HG03439 (cell line): Measurements from ENCODE around the gene FGF16.
"Not testable (repeated sequence)": the region's sequence is repeated elsewhere in the genome, so short reads cannot be mapped to it uniquely, and the experiment has no call there.

Experiments
- ATAC-seq: cut with Tn5 transposase; IDR thresholded peaks from one replicate; pipeline ENCODE4 v1.9.1; 2021; ENCODE audit warnings: mild to moderate bottlenecking, moderate library complexity; ENCODE audit not compliant: unreplicated experiment

FGF16 gene

GRCh38 chrX:77446029-77446585, 1.1 kb upstream of the FGF16 start:
- no peak for ATAC-seq

DNA sequence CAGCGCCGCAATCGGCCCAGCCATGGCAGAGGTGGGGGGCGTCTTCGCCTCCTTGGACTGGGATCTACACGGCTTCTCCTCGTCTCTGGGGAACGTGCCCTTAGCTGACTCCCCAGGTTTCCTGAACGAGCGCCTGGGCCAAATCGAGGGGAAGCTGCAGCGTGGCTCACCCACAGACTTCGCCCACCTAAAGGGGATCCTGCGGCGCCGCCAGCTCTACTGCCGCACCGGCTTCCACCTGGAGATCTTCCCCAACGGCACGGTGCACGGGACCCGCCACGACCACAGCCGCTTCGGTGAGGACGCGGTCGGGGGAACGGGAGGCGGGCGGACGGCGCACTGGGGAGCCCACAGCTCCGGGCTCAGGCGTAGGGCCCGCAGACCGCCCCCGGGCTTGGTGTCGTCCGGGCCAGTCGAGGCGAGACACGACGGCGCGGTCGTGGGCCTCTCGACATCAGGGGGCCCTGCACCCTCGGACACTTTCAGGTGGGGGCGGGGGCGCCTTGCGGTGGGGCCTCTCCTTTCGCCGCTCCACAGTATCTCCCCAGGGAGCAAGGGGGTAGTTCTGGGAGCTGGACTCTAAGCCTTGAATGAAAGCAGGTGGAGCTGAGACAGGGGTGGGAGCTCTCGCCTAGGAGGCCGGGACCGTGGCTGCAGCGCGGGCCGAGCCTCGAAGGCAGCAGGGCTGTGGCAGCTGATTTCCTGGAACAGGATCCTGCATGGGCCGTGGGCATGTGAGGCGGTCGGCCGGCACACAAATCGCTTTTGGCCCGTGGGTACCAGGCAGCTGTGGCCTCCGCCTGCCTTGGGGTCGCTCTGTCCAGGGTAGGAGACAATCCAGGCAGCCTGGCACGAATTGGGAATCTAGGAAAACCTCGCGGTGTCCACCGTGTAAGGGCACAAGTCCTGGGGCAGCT, 722 bp downstream of the FGF16 start:
- ATAC-seq: no peak

GRCh38 chrX:77450415-77450814, 3.2 kb downstream of the FGF16 start:
- no peak for ATAC-seq

- ATAC-seq: no peak
These were observed 3.8 kb downstream of the FGF16 start for GRCh38 chrX:77450996-77451395.

GRCh38 chrX:77453190-77453589, 6.0 kb downstream of the FGF16 start:
- ATAC-seq: no peak

- no peak for ATAC-seq
These were observed 8.2 kb downstream of the FGF16 start for GRCh38 chrX:77455437-77455836.

- no peak for ATAC-seq
These were observed 36.9 kb downstream of the FGF16 start for GRCh38 chrX:77484045-77484444.

DNA sequence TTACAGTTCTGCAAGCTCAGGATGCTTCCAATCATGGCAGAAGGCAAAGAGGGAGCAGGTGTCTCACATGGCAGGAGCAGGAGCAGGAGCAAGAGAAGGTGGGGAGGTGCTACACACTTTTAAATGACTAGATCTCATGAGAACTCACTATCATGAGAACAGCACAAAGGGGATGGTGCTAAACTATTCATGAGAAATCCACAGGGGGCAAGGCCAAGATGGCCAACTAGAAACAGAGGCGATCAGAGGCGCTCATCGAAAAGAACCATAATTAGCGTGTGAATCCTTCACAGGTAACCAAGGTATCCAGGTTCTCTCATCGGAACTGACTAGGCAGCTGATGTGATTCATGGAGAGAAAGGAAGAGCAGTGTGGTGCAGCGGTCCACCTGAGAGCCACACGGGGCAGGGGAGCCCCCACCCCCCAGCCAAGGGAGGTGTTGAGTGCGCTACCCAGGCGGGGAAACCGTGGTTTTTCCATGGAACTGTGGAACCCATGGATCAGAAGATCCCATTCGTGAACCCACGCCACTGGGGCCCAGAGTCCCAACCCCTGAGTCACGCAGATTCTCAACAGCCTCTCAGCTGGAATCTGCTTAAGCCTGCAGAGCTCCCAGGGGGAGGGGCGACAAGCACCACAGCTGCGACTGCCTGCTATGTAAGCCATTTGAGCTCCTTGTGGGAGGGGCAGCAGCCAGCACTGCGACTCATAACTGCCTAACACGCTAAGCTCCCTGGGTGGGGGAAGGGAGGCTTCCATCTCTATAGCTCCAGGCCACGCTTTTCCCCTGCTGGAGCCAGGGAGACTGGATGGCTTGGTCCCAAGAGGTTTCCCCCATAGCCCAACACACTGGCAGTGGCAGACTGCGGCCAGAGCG, 46.7 kb downstream of the FGF16 start:
- no peak for ATAC-seq

GRCh38 chrX:77500164-77500563, 53.0 kb downstream of the FGF16 start:
- ATAC-seq: not testable (repeated sequence)

GRCh38 chrX:77502951-77503525, 55.8 kb downstream of the FGF16 start:
- ATAC-seq: no peak

DNA sequence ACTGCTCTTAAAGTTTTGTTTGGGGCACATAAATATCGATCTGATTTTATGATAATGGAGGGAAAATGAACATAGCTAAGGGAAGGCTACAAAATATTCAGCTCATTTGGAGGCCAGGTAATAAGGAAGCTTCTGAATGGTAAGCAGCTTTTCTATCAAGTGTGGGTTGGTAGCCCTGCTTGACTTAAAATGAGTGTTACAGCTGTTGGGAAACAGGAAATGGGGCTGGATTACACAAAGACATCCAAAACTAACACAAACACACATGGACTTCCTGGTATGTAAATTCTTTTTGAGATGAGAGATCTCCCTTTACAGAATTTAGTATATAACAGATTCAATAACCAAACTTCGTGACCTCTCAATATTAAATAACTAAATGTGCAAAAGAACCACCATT, 58.0 kb downstream of the FGF16 start:
- no peak for ATAC-seq
